Measurements from ENCODE around the gene SPON1. TPM values are rescaled to one million over a fixed set of nuclear protein-coding genes. Genes with fewer than 3 reads are reported as not detected.

The SPON1 gene
- total and polyA plus RNA-seq, 4 donors: 0.72 to 4.9 (median 1.2) TPM

- DNase-seq (ENCODE audit: low spot score): no peak
- TF ChIP-seq JUND (IDR thresholded peaks at IDR 0.05) (no peak), HNF4G (IDR thresholded peaks at IDR 0.05) (no peak), RAD21 (IDR thresholded peaks at IDR 0.05) (peak; percentile 83 to 87), CTCF (IDR thresholded peaks at IDR 0.05; ENCODE audit: low read depth, low read length, missing input control) (peak; percentile 58)
- H3K9me3 ChIP-seq (ENCODE audit: control insufficient read depth in 4 of 4, low read length in 3 of 4): peaks cover 0 to under 1% (median 0%) of the 10 kb centered on the region in 4 donors
- H3K36me3 ChIP-seq (ENCODE audit: control insufficient read depth in 4 of 4, insufficient read depth in 3 of 4, low read depth in 1 of 4, low read length in 3 of 4): no peaks in the 10 kb centered on the region
- no peaks in the 10 kb centered on the region for H3K27me3 ChIP-seq (ENCODE audit: control insufficient read depth in 4 of 4, insufficient read depth in 4 of 4, low read length in 3 of 4)
- 29% methylated on average over 3 of the region's 3 CpGs for WGBS
- no peaks in the 10 kb centered on the region for H3K4me1 ChIP-seq (ENCODE audit: control insufficient read depth in 4 of 4, insufficient read depth in 4 of 4, low read length in 3 of 4)
- no peak overlapping the region for H3K9ac ChIP-seq (ENCODE audit: low read depth in 1 of 2, low read length in 2 of 2)
- H3K27ac ChIP-seq (ENCODE audit: low read depth in 1 of 2, low read length in 2 of 2): no peak overlapping the region
- H3K4me3 ChIP-seq (ENCODE audit: low read depth in 1 of 3, low read length in 3 of 3): no peak overlapping the region
These were observed 186.2 kb downstream of the SPON1 start for GRCh38 chr11:14148653-14149273.

- Histone ChIP-seq H3K4me1 (ENCODE audit: control insufficient read depth in 4 of 4, insufficient read depth in 4 of 4, low read length in 3 of 4) (no peaks in the 10 kb centered on the region), H3K4me3 (ENCODE audit: low read depth in 1 of 3, low read length in 3 of 3) (no peak overlapping the region), H3K9me3 (ENCODE audit: control insufficient read depth in 4 of 4, low read length in 3 of 4) (peaks cover 0 to 7% (median 4%) of the 10 kb centered on the region in 4 donors), H3K27ac (ENCODE audit: low read depth in 1 of 2, low read length in 2 of 2) (no peak overlapping the region), H3K27me3 (ENCODE audit: control insufficient read depth in 4 of 4, insufficient read depth in 4 of 4, low read length in 3 of 4) (no peaks in the 10 kb centered on the region), H3K36me3 (ENCODE audit: control insufficient read depth in 4 of 4, insufficient read depth in 3 of 4, low read depth in 1 of 4, low read length in 3 of 4) (no peaks in the 10 kb centered on the region), H3K9ac (ENCODE audit: low read depth in 1 of 2, low read length in 2 of 2) (no peak overlapping the region)
- WGBS: 57% methylated on average over 2 of the region's 2 CpGs
- TF ChIP-seq ZBTB33 (IDR thresholded peaks at IDR 0.05) (no peak), HNF4G (IDR thresholded peaks at IDR 0.05) (no peak), GABPA (IDR thresholded peaks at IDR 0.05 in 1 of 2, conservative IDR thresholded peaks at IDR 0.05 in 1 of 2) (no peak), TAF1 (conservative IDR thresholded peaks at IDR 0.05) (no peak), YY1 (IDR thresholded peaks at IDR 0.05) (no peak), CTCF (IDR thresholded peaks at IDR 0.05; ENCODE audit: low read depth, low read length, missing input control) (no peak), SP1 (IDR thresholded peaks at IDR 0.05) (no peak), NR2F2 (IDR thresholded peaks at IDR 0.05) (no peak), RXRA (IDR thresholded peaks at IDR 0.05) (no peak), FOXA2 (IDR thresholded peaks at IDR 0.05) (no peak), RAD21 (IDR thresholded peaks at IDR 0.05) (no peak), FOXA1 (IDR thresholded peaks at IDR 0.05) (no peak), REST (IDR thresholded peaks at IDR 0.05) (no peak), JUND (IDR thresholded peaks at IDR 0.05) (no peak)
- DNase-seq (ENCODE audit: low spot score): no peak
These were observed 187.2 kb downstream of the SPON1 start for GRCh38 chr11:14149683-14150082.
